Activated CD4-positive, alpha-beta T cell treated with anti-CD3 and anti-CD28 coated beads for 24 hours (primary cell): ENCODE results near the gene NTM.

Source experiments
- DNase-seq, 2 donors: peaks; one replicate each; pipeline ENCODE4 v3.0.0-alpha.2; 2020; ENCODE audit warnings: low read depth in 2 of 2

NTM gene

DNA sequence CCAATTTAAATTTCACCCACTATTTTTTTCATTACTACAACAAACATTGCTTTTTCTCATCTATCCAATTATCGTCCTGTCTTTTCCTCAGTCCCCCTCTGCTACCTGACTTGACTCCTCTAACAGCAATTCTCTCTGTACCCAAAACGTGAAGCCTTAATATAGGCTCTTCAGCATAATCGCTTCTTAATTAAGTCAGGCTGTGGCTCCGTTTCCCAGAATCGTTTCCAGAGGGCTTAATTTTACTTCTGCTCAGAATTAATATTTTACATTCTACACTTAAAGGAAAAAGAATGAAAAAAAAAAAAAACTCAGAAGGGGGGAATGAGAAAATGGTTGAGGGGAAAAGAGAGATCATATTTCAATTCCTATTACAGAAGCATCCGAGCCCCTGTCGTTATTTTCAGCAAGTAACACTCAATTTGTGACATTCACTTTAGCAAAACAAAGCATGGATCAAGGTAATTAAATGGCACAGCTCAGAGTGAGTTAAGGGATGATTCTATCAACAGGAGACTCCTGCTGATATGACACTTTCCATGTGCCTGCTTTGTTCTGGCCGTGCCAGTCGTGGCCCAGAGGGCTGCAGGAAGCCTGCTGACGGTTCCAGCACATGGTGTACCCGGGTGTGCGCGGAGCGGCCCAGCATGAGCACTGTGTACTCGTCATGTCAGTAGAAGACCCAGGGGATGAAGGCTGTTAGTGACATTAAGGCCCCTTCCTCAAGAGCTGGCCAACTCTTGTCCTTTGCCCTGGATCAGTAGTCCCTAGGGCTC, 272.5 kb downstream of the NTM start:
- DNase-seq = no peak

DNA sequence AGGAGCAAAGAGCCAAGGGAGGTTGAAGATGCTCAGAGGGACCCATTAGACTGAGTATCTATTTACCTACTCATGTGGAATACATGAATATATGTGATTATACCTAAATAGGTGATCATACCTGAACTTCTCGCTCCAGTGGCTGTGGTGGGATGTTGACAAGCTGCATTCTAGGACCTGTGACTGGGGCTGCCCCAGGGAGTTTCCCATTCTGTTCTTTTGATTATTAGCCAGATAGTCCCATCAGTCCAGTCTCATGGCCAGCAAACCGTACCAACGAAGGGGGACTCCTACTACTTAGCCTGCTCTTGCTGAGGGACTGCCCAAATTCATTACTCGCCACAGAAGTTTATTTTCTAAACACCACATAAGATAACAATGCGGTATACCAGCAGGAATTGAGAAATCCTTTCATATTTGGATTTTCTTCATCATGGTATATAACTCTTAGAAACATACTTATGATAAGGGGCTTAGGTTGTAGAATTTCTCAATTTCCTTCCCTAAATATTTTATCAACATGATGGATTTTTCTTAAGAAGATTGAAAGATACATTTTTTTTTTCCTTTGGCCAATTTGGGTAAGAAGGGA, 273.9 kb downstream of the NTM start:
- no peak for DNase-seq

DNA sequence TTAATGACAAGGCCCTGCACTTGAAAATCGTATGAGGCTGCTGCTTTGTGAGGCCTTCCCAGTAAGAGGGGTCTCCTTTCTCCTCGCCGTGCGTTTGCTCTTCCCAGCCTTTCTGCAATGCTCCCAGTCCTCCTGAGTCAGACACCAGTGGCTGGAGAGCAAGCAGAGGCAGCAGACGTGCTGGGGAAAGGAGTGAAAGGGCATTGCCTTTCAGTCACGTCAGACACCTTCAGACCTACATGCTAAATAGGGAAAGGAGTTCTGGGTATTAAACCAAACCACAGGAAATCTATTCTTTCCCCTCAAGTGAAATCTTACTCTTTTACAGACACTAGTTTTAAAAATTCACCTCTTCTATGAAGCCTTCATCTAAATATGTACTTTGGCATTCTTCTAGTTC, 274.8 kb downstream of the NTM start:
- no peak for DNase-seq

DNA sequence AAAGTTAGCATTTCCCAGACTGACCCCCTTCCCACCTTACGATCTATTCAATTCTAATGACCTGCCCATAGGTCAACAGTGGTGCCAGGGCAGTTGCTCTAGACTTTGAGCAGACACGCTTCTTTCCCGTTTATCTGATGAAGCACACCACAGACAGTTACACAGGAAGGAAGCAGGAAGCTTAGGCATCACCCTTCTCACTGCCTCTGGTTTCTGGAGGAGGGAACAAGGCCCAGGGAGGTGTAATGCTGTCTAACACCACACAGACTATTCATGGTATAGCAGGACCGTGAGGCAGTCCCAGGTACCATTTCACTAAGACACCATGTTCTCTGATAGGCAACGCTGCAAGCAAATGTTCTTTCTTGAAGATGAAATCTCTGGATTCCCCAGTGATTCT, 279.4 kb downstream of the NTM start:
- no peak for DNase-seq

DNA sequence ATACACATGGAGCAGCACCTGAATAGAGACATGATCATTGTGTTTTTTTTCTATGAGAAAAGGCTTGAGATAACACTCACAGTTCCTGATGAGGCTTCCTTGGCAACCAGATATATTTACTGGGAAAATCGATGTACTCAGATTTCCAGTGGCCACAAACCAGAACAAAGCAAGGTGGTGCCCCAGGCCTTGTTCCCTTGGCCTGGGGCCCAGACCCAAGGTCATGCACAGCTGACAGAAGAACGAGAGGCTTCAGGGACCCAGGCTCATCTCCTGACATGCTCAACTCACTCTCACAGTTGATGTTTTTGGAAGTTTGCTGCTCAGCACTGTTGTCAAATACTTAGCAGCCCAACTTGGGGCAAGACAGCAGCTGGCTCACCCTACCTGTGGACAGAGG, 281.8 kb downstream of the NTM start:
- DNase-seq = no peak

DNA sequence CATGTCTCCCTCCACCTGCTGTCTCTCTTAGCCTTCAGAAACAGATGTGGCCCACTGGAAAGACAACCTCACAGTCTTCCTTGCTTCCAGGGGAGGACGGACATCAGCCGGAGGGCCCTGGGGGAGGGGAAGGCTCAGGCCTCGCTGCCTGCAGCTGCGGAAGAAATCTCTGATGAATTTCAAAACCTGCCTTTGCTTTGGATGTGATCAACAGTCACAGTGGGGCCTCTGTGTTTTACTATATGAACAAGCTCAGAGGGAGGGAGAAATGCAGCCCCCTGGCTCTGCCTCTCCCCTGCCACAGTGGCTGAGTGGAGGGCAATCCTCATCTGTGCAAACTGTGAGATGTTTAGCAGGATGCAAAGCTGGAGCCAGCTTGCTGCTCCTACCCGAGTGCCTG, 282.8 kb downstream of the NTM start:
- no peak for DNase-seq

DNA sequence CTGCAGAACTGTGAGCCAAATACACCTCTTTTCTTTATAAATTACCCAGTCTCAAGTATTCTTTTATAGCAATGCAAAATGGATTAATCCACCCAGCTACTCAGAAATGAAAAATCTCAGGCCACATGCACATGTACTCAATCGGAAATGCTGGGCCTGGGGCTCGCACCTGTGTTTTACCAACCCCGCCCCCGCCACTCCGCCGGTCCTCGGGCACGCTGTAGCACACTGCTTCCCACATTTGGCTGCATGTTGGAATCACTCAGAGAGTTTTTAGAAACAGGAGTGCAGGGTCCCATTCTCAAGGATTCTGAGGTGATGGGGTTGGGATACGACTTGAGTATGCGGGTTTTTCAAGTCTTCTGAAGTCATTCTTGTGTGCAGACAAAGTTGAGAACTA, 284.4 kb downstream of the NTM start:
- no peak for DNase-seq

DNA sequence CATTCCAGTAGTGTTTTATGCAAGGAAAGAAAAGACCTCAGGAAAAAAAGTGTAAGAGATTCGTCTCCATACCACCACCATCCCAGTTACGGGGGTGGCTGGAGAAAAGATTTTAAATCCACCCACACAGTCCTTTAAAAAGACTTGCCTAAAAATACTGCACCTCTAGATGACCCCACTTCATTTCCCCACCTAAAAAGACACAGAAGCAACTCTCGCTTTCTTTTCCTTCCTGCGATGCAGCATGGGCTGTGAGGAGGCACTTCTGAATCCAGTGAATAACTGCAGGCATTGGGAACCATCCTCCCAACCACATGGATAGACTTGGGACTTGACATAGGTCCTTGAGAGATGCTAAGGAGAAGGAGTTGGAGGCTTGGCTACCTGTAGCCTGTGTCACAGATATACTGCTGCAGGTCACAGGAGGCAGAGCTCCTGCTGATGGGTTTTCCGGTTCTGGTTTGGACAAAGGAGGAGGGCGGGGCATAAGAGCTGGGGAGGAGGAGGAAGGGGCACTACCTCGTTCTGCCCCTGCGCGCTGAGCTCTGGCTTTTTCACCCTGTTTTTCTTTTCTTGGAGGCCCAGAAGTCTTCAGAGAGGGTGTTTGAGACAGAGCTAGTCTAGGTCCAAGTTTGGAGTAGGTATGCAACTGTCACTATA, 285.9 kb downstream of the NTM start:
- no peak for DNase-seq

DNA sequence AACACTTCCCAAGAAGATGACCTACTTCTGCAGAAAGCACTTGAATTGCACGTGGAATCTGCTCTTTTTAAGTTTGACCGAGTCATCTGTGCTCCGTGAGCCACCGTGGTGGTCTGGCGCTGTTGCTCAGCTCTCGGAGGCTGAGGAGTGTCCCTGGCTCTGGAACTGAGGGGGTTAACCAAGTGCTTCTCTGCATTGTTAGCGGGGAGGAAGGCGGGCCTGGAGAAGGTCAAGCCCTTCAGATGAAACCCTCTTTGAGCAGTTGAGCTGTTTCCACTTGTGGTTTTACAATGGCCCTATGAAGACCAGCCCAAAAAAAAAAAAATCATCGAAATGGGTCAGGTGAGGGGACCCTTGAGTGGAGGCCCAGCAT, 286.4 kb downstream of the NTM start:
- DNase-seq = no peak

DNA sequence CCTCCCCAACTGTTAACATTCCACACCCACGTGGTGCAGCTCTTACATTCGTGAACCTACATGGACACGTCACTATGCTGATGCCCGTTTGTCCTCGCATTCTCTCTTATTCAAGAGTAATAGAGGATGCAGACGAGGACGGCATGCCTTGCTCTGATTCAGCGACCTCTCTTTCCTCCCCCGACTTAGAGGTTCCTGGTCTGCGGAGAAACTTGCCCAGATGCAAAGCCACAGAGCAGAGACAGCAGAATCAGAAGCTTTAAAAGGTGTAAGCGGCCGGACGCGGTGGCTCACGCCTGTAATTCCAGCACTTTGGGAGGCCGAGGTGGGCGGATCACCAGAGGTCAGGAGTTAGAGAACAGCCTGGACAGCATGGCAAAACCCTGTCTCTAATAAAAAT, 288.0 kb downstream of the NTM start:
- no peak for DNase-seq

DNA sequence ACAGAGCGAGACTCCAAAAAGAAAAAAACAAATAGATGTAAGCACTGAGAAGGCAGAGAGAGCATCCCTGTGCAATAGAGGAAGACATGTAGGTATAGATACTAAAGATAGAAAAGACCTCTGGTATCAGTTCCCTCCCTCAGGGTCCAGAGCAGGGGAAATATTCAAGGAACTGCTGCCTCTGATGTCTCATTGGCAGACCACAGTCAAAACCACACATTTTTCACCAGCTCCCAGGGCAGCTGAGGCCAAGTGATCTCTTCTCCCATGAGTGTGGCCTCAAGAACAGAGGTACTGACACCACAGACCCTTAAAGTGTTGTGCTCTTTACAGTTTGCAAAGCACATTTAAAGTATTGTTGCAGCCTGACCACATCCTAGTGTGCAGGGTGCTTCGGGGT, 288.5 kb downstream of the NTM start:
- no peak for DNase-seq

DNA sequence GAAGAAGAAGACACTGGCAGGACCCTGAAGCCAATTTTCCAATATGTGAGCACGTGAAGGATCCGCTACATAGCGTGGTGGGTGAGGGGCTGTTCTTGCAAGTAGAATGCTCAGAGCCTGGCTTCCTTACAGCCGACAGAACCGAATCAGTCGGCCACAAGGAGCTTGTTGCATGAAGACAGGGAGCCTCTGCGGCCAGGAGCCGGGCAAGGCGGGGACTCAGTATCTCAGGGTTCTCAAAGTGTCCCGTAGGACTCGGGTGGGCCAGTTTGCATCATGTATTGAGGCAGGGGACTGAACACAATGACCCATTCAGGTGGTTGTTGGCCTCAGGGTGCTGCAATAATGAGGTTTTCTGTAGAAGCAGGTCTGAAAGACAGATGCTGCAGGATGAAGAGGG, 289.5 kb downstream of the NTM start:
- DNase-seq = no peak

DNA sequence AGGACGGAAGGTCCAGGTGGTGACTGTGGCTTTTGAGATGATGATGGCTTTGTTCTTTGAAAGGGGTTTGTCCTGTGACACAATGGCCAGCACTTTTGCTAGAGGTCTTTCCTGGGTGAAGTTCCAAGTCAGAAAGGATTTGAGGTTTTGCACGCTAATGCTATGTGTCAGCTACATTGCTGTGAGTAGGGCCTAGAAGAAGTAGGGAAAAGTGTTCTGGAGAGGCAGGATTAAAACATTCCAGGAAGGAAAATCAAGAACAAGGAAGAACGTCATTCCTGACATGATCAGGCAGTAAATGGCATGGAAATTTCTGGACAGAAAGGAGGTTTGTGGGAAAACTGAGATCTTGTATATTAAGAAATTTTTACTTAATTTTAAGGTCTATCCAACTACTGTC, 290.7 kb downstream of the NTM start:
- no peak for DNase-seq

DNA sequence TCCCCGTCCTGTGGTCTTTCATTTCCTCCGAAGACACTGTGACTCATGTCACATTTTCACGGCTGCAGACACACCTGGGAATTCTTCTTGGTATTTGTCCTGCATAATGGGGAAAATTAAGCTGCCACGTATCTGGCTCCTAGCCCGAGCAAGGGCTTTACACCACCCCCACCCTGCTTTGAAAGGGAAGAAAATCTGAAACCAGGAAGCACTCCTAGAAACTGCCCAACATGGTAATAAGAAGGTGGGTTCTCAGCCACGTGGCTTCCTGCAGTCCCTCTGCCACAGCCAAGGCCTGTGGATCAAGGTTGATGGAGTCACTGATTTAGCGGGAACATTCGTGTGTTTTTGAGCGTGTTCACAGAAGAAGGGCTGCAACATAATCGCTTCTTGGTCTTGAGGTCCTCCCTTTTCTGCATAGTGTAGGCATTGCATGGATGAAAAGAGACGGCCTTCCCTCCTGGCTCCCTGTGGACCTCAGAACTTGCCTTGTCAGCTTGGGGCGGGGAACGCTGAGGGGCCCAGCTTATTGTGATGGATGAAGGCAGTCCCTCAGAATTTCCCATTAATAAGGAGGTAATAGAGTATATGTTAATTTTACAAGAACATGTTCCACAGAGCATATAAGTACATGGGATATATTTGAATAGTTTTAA, 292.0 kb downstream of the NTM start:
- DNase-seq = no peak

DNA sequence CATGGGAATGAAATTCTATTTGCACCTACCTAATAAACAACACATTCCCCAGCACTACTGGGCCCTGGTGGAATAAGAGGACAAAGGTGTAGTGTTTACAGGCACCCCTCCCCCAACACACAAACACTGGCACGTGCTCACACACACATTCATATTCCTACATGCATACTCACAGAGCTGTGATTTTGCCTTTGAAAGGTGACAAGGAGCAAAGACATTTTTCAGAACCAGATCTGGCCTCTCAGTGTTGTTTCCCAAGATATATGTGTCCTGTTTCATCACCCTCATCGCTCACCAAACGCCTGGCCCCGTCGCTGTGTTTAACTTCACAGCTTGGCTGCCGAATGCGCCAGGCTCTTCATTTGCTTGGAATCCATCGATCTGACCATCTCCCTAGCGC, 292.6 kb downstream of the NTM start:
- DNase-seq = no peak

DNA sequence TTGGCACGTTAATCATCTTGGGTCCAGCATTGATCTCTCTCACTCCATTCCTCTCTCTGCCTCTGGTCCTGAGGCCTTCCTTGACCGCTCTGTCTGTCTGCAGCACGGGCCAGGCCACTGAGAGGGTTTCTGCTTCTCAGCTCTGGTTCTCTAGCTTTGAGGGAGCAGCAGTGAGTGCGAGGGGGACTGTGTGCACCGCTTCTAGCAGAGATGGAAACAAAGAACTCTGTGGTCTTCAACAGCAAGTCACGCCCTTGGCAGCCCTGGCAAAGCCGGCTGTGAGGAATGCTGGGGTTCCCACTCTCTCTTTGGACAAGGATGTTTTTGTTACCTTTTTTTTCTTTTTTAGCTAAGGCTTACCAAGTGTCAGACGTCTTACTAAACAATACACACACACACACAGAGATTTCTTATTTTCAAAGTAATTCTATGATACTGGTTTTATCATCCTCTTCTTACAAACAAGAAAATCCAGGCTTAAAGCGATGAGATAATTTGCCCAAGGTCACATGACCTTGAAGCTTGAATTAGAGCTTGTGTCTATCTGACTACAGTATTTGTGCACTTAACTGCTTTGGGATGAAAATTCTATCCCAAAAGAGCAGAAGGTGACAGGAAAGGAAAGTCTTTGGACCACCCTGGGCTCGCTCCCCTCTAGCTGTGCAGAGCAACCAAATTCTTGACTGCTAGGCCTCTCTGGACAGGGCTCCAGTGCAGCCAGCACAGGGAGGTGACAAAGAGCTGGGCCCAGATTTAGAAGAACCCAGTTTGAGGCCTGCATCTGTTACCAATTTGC, 293.2 kb downstream of the NTM start:
- no peak for DNase-seq

DNA sequence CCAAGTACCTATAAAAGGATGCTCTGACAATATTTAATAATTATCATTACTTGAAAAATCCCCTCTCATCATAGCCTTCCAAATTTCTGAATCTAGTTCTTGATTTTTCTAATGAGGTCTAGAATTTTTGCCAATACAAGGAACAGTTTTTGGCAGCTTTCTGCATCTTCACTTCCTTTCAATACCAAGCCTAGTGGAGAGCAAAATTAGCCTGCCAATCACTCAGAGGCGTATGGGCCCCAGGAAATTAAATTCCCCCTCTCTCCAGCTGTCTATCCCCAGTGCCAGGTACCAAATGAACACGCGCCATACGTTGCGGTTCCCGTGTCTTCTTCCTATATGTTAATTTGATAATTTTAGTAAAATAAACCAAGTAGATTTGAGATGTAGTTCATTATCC, 293.9 kb downstream of the NTM start:
- no peak for DNase-seq

DNA sequence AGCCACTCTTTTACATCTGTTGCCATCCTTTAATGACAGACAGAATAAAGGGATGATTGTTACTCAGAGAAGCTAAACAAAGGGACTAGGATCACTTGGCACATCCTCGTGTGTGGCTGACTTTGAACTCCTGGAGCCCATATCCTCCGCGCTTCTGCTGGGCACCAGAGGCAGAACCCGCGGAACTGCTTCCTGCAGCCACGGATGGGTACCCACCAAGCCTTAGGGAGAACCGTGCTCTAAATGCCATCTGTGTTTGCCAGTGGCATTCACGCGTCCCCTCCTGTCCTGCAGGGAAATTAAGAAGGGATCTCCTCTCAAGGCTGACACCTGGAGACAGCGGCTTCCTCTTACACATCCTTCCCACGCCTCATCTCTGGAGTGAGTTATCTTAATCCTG, 294.4 kb downstream of the NTM start:
- no peak for DNase-seq

DNA sequence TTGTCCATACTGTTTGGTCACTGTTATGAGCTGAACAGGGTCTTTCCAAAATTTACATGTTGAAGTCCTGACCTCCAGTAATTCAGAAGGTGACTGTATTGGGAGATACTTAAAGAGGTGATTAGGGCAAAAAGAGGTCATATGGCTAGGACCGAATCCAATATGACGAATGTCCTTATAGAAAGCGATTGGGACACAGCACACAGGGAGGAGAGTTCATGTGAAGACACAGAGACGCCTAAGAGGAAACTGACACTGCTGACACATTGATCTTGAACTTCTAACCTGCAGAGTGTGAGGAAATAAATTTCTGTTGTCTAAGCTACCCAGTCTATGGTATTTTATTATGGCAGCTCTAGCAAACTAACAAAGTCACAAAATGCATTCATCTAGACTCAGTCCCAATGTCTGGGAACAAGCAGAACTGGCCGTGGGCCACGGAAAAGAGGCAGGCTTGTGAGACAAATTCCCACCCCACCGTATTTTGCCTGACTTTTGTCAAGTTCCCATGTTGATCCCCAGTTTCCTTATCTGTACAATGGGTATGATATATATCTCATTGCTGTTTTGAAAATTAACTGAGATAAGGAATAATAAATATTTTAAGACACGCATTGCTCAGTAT, 295.0 kb downstream of the NTM start:
- DNase-seq = no peak

DNA sequence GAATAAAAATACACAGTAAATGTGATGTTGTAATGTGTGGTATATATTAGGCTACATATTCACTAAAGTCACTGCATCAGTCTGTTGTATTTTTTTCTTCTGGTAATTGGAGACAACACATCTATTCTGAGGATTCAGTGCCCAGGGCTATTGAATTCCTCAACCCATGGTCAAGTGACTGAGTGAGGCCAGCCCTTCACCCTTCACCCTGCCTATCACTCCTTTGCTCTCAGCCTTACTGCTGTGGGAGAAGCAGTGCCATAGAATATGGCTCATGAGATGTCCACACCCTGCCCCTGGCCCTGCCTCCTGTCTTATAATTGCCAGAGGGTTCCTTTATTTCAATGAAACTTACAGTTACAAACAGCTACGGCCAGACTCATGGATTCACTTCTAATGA, 295.6 kb downstream of the NTM start:
- DNase-seq = no peak

DNA sequence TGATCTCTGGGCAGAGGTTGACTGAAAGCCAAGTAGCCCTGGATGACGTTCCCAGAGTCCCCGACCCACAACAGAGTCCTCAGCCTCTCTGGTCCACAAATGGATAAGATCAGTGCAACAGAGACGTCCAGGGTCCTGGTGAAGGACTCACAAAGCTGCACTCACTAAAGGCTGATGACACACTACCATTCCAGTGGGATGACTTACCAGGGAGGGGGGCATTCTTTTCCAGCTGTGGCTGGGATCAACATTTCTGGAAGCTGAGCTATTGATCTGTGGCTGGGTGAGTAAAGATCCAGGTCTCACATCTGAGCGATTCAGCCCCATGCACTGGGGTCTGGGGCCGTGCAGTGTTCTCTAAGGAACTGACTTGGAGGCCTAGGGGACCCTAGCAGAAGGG, 296.2 kb downstream of the NTM start:
- no peak for DNase-seq

DNA sequence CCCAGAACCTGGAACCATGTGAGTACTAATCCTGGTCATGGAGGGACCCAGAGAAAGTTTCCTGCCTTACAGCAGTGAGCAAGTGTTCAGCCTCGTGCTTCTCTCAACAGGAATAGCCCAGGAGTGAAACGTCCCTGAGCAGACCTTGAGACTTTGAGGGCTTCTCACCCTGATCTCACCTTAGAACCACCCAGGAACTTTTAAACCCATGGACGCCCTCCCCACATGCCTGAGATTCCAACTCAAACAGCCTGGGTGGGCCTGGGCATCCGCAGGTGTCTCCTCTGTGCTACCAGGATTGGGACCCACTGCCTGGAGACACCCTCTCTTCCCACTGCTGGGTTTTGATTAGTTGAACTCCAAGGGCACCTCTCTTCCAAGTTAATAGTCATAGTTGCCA, 297.2 kb downstream of the NTM start:
- no peak for DNase-seq
